ENCODE data around the gene SELENON. TPM values are rescaled to one million over a fixed set of nuclear protein-coding genes. Genes with fewer than 3 reads are reported as not detected.

SELENON gene
- total RNA-seq, 2 donors from 2014 or later: 22.8 to 27.4 TPM

GRCh38 chr1:25813734-25814471 is 13.9 kb downstream of the SELENON start:
- Histone ChIP-seq H3K27me3 (no peaks in the 10 kb centered on the region), H3K36me3 (replicated peaks in 1 of 2; ENCODE audit: insufficient read depth in 1 of 2, low read depth in 2 of 2) (peaks cover 0 to 8% of the 10 kb centered on the region in 2 donors), H3K4me1 (peaks cover 25% of the 10 kb centered on the region), H3K27ac (no peak overlapping the region), H3K4me3 (no peak overlapping the region), H3K9me3 (no peaks in the 10 kb centered on the region)
- DNase-seq: no peak
- 80 to 92% methylated on average over 18 to 21 of the region's 24 CpGs for WGBS, 2 donors
- TF ChIP-seq POLR2A (IDR thresholded peaks at IDR 0.05) (no peak), CTCF (IDR thresholded peaks at IDR 0.05) (no peak)
- ATAC-seq: no peak
- intact Hi-C loops (cut with DNase I): no loop called here

GRCh38 chr1:25814549-25815087 is 14.6 kb downstream of the SELENON start:
- no peak for ATAC-seq
- intact Hi-C loops (cut with DNase I): no loop called here
- no peaks in the 10 kb centered on the region for H3K27me3 ChIP-seq
- no peaks in the 10 kb centered on the region for H3K9me3 ChIP-seq
- 79 to 90% methylated on average over 6 to 7 of the region's 7 CpGs for WGBS, 2 donors
- no peak for TF ChIP-seq CTCF (IDR thresholded peaks at IDR 0.05)
- no peak for TF ChIP-seq POLR2A (IDR thresholded peaks at IDR 0.05)
- H3K4me1 ChIP-seq: peaks cover 29% of the 10 kb centered on the region
- peak in 1 of 4 donors; percentile 10 for DNase-seq
- peaks cover 0 to 8% of the 10 kb centered on the region in 2 donors for H3K36me3 ChIP-seq (replicated peaks in 1 of 2; ENCODE audit: insufficient read depth in 1 of 2, low read depth in 2 of 2)
- H3K27ac ChIP-seq: no peak overlapping the region
- H3K4me3 ChIP-seq: no peak overlapping the region

- intact Hi-C loops (cut with DNase I): no loop called here
- no peak for ATAC-seq
- H3K36me3 ChIP-seq (replicated peaks in 1 of 2; ENCODE audit: insufficient read depth in 1 of 2, low read depth in 2 of 2): peaks cover 0 to 8% of the 10 kb centered on the region in 2 donors
- H3K9me3 ChIP-seq: no peaks in the 10 kb centered on the region
- no peak for TF ChIP-seq CTCF (IDR thresholded peaks at IDR 0.05)
- H3K27ac ChIP-seq: no peak overlapping the region
- DNase-seq: peak in 1 of 4 donors; percentile 13
- 86 to 87% methylated on average over 12 to 22 of the region's 24 CpGs for WGBS, 2 donors
- no peak overlapping the region for H3K4me3 ChIP-seq
- H3K27me3 ChIP-seq: no peaks in the 10 kb centered on the region
- peaks cover 24% of the 10 kb centered on the region for H3K4me1 ChIP-seq
Observed at GRCh38 chr1:25815208-25816111, 15.5 kb downstream of the SELENON start.

- H3K36me3 ChIP-seq (replicated peaks in 1 of 2; ENCODE audit: insufficient read depth in 1 of 2, low read depth in 2 of 2): peaks cover 0 to 8% of the 10 kb centered on the region in 2 donors
- 81 to 88% methylated on average over 12 to 15 of the region's 15 CpGs for WGBS, 2 donors
- DNase-seq (peak in 1 of 4 donors; percentile 7), ATAC-seq (no peak)
- no peaks in the 10 kb centered on the region for H3K9me3 ChIP-seq
- TF ChIP-seq CTCF (IDR thresholded peaks at IDR 0.05) (no peak), POLR2A (IDR thresholded peaks at IDR 0.05) (no peak)
- intact Hi-C loops (cut with DNase I): no loop called here
- H3K27me3 ChIP-seq: no peaks in the 10 kb centered on the region
- H3K4me3 ChIP-seq: no peak overlapping the region
- no peak overlapping the region for H3K27ac ChIP-seq
- peaks cover 25% of the 10 kb centered on the region for H3K4me1 ChIP-seq
Observed at GRCh38 chr1:25816112-25816718, 16.2 kb downstream of the SELENON start.
